ENCODE data around the gene TUBGCP2.

TUBGCP2 gene, protein sequence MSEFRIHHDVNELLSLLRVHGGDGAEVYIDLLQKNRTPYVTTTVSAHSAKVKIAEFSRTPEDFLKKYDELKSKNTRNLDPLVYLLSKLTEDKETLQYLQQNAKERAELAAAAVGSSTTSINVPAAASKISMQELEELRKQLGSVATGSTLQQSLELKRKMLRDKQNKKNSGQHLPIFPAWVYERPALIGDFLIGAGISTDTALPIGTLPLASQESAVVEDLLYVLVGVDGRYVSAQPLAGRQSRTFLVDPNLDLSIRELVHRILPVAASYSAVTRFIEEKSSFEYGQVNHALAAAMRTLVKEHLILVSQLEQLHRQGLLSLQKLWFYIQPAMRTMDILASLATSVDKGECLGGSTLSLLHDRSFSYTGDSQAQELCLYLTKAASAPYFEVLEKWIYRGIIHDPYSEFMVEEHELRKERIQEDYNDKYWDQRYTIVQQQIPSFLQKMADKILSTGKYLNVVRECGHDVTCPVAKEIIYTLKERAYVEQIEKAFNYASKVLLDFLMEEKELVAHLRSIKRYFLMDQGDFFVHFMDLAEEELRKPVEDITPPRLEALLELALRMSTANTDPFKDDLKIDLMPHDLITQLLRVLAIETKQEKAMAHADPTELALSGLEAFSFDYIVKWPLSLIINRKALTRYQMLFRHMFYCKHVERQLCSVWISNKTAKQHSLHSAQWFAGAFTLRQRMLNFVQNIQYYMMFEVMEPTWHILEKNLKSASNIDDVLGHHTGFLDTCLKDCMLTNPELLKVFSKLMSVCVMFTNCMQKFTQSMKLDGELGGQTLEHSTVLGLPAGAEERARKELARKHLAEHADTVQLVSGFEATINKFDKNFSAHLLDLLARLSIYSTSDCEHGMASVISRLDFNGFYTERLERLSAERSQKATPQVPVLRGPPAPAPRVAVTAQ

DNA sequence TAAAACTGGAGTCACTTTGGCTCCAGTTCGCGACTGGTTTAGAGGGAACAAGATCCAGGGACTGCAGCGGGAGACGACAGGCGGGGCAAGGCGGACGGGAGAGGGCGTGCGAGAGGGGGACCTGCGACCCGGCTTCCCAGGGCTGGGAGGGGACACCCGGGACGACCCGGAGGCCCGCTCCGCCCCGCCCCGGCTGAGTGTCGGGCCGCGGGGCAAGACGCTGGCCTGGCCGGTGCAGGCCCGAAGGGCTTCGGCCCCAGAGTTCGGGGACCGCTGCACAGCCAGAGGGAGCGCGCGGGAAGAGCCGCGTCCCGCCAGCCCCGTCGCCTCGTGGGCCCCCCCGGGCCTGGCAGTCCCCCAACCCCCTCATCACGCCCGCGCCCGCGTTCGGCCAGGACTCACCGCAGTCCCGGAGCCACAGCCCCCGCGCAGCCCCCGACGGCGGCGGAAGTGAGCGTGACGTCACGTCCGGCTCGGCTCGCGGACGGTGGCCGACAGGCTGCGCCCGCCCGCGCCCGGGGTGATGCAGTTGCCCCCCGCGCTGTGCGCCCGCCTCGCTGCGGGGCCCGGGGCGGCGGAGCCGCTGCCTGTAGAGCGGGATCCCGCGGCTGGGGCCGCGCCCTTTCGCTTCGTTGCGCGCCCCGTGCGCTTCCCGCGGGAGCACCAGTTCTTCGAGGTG, at the start of gene TUBGCP2, which contains the start of gene ZNF511:
Gene TUBGCP2, minus strand, starts transcription at position 452 of the 679 bp plus-strand sequence. CDS start 5,931 bp downstream, outside the sequence.
Gene ZNF511, plus strand, starts transcription at position 494 of the 679 bp plus-strand sequence. Its CDS starts 30 bp downstream, at position 524.
- DNase-seq (ENCODE audit: low read depth): peak; percentile 68

DNA sequence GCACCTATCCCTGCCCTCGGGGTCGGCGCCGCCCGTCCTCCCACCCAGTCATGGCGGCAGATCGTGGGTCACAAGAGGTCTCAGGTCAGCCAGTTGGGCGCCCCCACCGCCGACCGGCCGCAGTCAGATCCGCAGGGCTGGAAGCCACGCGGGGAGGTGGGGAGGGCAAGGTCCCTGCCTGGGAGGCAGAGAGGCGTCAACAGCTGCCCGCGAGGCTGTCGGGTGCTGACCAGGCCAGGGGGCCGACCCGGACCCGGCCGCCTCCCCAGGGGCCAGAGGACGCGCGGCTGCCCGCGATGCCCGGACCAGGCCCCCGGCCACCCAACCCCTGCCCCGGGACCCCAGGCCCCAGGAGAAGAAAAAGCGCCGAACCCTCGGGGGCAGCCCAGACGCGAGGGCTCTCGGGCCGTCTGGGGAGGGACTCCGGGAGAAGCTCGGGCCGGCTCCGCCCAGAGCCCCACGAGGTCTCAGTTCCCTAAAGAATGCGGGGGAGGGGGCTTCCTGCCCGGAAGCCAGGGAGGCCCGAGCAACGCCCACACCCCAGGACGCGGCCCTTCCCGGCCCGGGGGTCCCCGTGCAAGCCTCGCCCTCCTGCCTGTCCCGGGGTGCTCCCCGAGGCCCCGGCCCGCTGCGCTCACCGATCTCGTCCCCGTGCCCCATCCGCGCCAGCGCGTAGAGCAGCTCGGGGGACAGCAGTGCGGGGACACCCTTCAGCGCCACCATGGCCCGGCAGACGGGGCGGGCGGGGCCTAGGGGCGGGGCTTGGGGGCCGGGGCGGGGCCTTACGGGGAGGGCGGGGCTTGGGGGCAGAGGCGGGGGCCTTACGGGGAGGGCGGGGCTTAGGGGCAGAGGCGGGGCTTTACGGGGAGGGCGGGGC, 48.9 kb upstream of the TUBGCP2 start, which contains the start of gene FUOM:
Gene FUOM, minus strand, starts transcription at position 735 of the 877 bp plus-strand sequence. Its CDS starts 12 bp downstream, at position 723.
- DNase-seq (ENCODE audit: low read depth): no peak

DNA sequence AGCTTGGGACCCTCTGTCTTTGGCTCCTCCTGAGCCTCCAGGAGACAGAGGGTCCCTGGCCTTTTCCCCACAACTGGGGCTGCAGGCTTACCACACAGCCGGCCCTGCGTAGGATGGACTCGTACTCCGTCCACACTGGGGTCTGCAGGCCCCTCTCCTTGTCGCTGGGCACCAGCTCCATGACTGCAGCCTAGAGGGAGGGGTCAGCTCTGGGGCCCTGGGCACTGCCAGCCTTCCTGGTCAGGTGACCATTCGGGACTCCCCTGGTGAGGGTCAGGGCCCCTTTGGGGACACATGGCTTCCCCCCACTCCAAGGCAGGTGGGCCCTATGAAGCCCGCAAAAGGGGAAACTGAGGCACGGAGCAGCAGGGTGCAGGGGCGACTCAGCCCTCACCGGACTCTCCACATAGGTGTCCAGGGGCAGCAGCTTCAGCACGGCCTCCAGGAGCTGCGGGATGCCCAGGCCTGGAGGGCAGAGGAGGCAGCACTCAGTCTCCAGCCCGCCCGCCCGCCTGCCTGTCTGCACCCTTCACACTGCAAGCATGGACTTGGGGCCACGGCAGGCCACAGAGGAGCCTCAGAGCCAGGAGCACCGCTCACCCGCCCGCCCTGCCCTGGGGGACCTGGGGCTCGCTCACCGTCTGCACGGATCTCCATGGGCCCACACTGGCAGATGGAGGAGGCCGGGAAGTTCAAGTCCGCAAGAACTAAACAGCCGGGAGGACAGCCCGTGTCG, 48.0 kb upstream of the TUBGCP2 start:
- DNase-seq (ENCODE audit: low read depth): no peak

DNA sequence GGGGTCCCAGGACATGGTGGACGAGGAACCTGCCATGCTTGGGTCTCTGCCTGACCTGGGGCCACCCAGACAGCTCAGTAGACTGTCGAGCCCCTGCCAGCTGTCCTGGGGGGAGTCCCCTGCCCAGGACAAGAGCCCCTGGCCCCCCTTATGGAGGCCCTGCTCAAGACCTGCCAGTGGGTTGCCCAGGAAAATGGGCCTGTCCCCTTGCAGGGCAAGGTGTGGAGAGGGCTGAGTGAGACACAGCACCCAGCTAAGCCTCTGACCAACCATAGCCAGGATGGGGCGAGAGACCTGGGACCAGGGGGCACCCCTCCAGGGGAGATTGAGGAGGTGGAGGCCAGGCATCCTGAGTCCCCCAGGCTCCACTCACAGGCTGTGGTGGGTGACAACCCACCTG, 47.3 kb upstream of the TUBGCP2 start:
- no peak for DNase-seq (ENCODE audit: low read depth)

DNA sequence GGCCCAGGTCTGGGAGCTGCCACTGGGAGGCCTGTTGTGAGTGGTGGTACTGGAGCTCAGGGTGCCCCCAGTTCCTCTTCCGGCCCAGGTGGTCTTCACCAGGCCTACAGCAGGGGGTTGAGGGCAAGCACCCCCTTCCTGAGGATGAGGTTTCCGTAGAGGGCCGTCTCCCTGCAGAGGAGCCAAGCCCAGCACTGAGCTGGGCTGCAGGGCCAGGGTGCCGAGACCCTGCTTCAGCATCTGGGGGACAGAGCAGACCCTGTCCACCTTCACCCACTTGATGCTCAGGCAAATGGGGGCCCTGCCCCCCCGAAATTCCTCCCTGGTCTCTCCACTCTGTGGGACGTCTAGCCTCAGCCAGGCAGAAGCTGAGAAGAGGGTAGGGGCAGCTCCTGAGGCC, 46.6 kb upstream of the TUBGCP2 start:
- no peak for DNase-seq (ENCODE audit: low read depth)

DNA sequence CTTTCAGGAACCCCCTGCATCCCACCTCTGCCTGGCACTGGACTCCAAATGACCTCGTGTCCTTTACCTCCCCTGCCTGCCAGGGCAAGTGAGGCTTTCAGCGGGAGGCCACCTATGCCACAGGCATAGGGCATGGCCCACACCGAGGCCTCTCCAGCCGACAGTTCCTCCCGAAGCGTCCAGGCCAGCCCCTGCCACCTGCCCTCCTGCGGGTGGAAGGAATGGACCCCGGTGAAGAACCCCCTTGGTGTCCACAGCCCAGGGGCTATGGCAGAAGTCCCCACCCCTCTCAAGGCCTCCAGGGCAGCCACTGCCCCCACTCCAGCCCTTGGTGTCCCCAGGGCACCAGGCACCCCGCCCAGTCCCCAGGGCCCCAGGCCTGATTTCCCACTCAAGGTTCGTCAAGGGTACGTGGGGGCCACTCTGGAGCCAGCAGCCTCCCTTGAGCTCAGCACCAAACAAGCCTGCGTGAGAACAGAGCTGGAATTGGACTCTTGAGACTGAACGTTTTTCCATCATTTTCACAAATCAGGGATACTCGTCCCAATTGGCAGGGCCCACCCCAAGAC, 46.1 kb upstream of the TUBGCP2 start:
- DNase-seq (ENCODE audit: low read depth): no peak

DNA sequence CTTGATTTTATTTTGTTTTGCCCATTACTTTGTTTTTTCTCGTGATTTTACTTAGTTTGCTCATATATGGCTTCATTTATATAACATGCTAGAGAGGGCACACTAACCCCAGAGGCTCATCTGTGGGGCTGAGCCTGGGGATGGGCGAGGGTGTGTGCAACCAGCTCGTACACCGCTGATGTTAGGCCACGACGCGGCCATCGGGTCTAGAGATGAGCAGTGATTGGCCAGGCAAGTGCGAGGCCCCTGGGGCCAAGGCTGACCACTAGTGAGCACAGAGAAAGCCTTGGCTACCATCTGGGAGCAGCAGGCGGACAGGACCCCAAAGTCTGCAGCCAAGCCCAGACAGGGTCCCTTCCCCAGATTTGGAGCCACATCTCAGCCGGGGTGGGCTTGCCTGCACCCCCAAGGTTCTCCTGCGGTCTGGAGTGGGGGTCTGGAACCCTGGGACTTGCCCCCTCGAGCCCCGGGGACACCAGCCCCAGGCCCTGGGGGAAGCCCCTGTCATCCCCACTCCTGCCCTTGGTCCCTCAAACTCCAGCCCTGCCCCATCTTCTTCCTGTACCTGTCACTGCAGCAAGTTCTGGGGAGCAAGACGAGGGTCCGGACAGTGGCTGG, 45.4 kb upstream of the TUBGCP2 start:
- DNase-seq (ENCODE audit: low read depth): no peak

DNA sequence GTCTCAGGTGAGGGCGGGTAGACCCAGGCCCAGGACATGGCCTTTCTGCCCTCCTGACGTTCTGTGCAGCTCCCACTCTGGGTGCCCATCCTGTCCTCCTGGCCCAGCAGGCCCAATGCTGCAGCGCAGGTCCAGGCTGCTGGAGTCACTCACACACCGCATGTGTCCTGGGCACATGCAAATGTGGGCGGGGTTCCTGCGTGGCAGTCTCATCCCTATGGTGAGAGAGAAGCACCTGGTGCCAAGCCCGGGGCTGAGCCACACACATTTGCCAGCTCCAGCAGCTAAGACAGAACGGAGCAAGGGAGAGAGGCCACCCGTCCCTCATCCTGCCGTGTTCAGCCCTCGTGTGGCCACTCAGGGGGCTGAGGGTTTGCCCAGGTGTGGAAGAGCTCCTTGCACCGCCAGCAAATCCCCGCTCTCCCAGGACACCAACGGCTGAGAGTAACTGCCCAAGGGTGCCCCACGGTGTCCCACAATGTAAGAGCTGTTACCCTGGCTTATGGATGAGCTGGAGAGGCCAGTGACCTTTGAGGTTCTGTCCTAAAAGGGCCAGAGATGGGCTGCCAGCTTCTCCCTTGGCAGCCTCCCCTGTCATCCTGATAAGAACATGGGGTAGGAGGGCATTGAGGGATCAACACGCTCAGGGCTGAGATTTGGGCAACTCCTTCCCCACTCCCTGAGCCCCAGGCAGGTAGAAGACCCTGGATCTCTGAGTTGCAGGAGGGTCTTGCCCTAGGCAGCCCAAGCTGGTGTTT, 44.7 kb upstream of the TUBGCP2 start:
- DNase-seq (ENCODE audit: low read depth): no peak

DNA sequence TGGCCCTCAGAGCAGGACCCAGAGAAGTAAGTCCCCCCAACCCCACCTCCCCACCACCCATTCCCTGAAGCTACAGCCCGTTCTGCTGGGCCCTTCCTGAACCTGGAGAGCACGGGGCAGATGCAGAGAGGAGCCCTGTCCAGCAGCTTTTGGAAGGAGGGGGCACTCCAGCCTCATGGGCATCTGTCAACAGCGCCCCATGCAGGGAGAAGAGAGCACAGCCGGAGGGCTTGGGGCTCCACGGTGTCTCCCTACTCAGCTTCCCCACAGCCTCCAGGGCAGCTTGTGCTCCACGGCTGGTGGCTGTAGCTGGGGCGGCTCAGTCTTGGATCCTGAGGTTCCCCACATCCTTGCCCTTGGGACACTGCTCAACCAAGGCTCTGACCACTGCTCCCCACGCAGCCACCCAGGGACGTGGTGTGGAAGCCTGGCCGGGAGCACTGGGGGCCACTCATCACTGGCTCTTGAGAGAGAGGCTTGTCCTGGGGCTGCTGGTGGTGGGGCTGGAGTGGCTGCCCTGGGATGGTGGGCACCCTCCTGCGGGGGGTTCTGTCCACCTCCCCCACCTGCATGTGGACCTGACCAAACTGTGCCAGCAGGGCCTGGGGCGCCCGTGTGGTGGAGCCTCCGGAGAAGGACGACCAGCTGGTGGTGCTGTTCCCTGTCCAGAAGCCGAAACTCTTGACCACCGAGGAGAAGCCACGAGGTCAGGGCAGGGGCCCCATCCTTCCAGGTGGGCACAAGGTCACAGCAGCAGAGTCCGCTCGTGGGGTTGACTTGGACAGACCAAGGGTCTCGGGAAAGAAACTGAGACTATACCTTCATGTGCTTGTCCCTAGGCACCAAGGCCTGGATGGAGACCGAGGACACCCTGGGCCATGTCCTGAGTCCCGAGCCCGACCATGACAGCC, 43.0 kb upstream of the TUBGCP2 start:
- DNase-seq (ENCODE audit: low read depth): no peak

DNA sequence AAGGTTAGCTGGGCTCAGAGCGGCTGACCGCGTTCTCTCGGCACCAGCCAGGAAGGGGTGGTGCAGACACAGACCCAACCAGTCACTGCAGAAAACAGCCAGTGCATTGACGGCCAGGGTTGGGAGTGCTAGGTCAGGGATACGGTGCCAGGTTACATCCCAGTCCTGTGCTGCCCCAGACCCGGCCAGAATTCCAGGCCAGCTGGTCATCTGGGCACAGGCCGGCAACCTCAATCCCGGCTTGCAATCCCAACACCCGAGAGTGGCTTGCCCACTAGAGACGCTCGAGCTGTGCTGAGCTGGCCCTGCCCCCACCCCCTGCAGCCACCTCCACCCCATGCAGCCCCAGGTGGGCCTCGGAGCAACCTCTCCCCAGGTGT, 42.3 kb upstream of the TUBGCP2 start:
- DNase-seq (ENCODE audit: low read depth): no peak

DNA sequence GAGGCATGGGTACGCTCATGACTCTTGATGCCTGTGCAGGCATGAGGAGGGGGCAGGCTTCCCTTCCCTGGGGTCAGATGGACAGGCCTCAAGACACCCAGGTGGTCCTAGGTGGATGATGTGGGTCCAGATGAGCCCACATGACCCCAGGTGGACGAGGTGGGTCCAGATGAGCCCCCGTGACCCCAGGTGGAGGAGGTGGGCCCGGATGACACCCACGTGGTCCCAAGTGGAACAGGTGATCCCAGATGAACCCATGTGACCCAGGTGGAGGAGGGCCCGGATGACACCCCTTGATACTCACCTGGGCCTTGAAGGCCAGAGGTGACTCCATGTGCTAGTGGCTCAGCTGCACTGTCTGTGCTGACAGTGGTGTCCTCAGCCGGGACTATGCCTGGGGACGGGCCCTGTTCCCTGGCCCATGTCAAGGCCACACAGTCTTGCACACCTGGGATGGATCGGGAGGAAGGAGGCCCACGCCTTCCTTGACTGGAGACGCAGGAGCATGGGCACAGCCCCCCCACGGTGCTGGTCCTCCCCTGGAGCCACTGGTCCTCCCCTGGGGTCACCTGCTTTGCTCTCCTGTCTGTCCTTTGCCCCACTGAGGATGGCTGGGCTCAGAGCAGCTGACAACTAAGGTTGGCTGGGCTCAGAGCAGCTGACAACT, 41.7 kb upstream of the TUBGCP2 start:
- no peak for DNase-seq (ENCODE audit: low read depth)

DNA sequence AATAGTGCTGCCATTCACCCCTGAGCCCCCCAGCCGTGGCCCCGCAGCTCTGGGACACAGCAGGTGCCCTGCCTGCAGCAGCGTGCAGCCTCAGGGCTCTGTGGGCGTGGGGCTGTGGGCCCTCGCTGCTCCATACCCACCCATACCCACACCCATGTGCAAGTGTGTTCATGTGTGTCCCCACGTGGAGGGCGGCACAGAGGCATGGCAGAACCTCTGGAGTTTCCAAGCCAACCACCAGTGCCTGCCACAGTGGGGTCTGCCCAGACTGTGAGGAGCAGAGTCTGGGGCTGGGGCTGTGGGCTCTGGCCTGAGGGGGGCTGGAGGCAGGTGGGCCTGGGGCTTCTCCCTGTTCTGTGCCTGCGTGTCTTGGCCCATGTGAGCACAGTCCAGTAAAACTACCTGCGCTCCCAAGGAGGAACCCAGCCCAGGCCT, 40.9 kb upstream of the TUBGCP2 start:
- no peak for DNase-seq (ENCODE audit: low read depth)

DNA sequence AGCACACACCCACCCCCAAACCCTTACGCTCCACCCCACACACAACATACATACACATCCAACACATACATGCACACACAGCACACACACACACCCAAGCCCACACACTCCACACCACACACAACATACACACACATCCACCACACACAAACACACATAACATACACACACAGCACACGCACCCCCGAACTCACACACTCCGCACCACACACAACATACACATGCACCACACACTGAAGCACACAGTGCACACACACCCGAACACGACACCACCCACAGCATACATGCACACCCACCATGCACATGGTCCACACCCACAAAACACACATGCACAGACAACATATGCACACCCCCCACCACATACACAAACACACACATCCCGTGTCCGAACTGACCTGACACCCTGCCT, 40.5 kb upstream of the TUBGCP2 start:
- no peak for DNase-seq (ENCODE audit: low read depth)

DNA sequence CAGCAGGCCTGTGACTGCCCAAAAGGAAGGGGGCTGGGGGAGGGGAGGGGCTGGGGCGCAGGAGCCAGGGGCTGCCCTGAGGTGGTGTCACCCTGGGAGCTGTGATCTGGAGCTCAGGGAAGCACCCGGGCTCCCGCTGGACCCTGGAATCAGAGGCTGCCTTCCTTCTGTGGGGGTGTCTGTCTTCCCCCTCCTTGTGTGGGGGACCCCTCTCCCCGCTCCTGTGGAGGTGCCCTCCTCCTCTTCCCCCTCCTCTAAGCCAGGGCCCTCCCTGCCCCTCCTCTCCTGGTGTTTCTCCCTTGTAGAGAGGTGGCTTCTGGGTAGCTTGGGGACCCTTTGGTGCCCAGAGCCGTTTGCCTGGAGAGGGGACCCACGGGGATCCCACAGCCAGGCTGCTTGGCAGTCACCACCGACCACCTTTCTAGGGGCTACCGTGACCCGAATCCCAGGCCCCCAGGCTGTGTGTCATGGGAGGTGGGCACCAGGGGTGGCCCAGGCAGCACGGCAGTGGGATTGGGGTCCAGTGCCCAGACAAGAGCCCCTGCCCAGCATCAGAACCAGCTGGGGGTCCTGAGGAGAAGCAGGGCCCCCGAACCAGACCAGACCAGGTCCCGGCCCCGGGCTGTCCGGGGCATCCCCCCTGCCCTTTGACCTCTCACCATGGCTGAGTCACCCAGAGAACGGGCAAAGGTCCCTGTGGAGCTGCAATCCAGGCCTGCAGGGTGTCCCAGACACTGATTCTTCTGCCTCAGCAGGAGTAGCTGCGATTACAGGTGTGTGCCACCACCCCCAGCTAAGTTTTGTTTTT, 39.2 kb upstream of the TUBGCP2 start:
- no peak for DNase-seq (ENCODE audit: low read depth)

DNA sequence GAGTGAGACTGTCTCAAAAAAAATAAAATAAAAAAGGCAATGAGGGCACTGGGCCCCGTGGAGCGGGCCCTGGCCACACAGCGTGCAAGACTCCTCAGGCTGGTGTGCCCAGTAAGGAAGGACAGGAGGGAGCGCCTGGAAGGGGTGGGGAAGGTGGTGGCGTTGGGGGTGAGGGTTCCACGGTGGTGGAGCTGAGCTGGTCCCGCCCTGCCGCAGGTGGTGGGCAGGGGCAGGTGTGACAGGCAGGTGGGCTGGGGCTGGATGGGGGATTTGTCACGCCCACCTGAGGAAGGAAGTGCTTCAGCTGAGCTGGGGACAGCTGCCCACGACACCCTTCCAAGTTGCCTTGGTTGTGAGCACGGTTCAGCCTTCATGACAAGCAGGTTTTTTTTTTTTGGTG, 37.7 kb upstream of the TUBGCP2 start:
- DNase-seq (ENCODE audit: low read depth): no peak

DNA sequence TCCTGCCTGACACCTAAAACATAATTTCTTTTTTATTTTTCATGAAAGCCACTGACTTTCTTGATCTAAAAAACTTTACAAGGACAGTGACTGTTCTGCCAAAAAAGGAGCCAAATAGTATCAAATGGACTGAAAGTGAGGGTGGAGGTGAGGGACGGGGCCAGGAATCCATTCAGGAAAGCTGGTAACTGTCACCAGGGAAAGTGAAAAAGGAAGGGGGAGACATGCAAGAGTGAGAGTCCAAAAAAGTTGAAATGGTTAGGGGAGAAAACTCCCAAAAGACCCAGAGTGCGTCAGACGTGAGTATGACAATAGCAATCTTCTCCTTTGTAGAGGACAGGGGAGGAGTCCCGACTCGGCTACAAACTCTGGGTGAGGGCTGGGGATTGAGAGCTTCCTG, 35.6 kb upstream of the TUBGCP2 start:
- DNase-seq (ENCODE audit: low read depth): no peak

Measured in stromal cell of bone marrow (primary cell).